A673 (cell line): Measurements from ENCODE around the gene OR4S2. TPM values are rescaled to one million over a fixed set of nuclear protein-coding genes. Genes with fewer than 3 reads are reported as not detected.

Experiments used
- BruUV-seq: library from RNA; stranded (reverse); fragments of 400-500 nt; replicated peaks from 2 replicates; lab custom pipeline; 2021; lab: Mats Ljungman, UMichigan
- CTCF ChIA-PET: fragments of 300-600 bp; sonication (Branson Sonifier 250); formaldehyde crosslinking; loops from one replicate; lab custom pipeline; 2022; ENCODE audit warnings: antibody characterized with exemption; lab: Charles Lee
- POLR2A ChIA-PET: fragments of 300-600 bp; sonication (Branson Sonifier 250); formaldehyde crosslinking; loops from one replicate; lab custom pipeline; 2022; ENCODE audit warnings: antibody characterized with exemption; ENCODE audit not compliant: low non-redundant PET; lab: Charles Lee
- DNase-seq: peaks from one replicate; pipeline ENCODE4 v3.0.0-alpha.2; 2015; ENCODE audit warnings: low spot score
- H3K27ac ChIP-seq: fragments of 200-600 bp; sonication (generic); 2 replicates; pipeline ENCODE4 v1.5.1; 2016; ENCODE audit warnings: mixed run types, low read depth, mild to moderate bottlenecking, mixed read lengths, antibody characterized with exemption, low read length; ENCODE audit not compliant: poor library complexity, severe bottlenecking
- H3K27me3 ChIP-seq: fragments of 200-600 bp; sonication (generic); replicated peaks from 2 replicates; pipeline ENCODE4 v1.6.1; 2017; ENCODE audit warnings: mixed run types, low read depth, mild to moderate bottlenecking, mixed read lengths, antibody characterized with exemption, low read length; ENCODE audit not compliant: insufficient read depth, poor library complexity
- H3K36me3 ChIP-seq: fragments of 200-600 bp; sonication (generic); 2 replicates; pipeline ENCODE4 v1.6.1; 2016; ENCODE audit warnings: mixed run types, mild to moderate bottlenecking, mixed read lengths, antibody characterized with exemption, low read length; ENCODE audit not compliant: insufficient read depth, poor library complexity, severe bottlenecking
- H3K4me1 ChIP-seq: fragments of 200-600 bp; sonication (generic); 2 replicates; pipeline ENCODE4 v1.6.1; 2017; ENCODE audit warnings: mixed run types, mild to moderate bottlenecking, mixed read lengths, antibody characterized with exemption, low read length; ENCODE audit not compliant: insufficient read depth, poor library complexity, severe bottlenecking
- H3K4me3 ChIP-seq: fragments of 200-600 bp; sonication (generic); 2 replicates; pipeline ENCODE4 v1.5.1; 2016; ENCODE audit warnings: low read depth, mixed run types, mild to moderate bottlenecking, mixed read lengths, low read length; ENCODE audit not compliant: poor library complexity, severe bottlenecking
- H3K9me3 ChIP-seq: fragments of 200-600 bp; sonication (generic); 2 replicates; pipeline ENCODE4 v1.6.1; 2016; ENCODE audit warnings: mixed run types, low read depth, mild to moderate bottlenecking, mixed read lengths, antibody characterized with exemption, low read length; ENCODE audit not compliant: poor library complexity, severe bottlenecking
- EZH2 ChIP-seq: fragments of 200-600 bp; sonication (generic); IDR thresholded peaks from 2 replicates; pipeline ENCODE4 v1.6.1; 2017; ENCODE audit warnings: borderline replicate concordance, low read depth, mild to moderate bottlenecking, mixed read lengths, antibody characterized with exemption, low read length; ENCODE audit not compliant: poor library complexity, severe bottlenecking
- intact Hi-C: fragments of 100-400 bp; cut with micrococcal nuclease; formaldehyde crosslinking; loops from one replicate; pipeline ENCODE4 v1.10.0; 2022; ENCODE audit not compliant: unreplicated experiment
- total RNA-seq: library from RNA; stranded (reverse); gene quantifications from 2 replicates; pipeline ENCODE4 v1.2.3, GENCODE V29; 2021
- TF ChIP-seq, protein P1 (sequence below): fragments of 300-800, 200-600 bp; sonication (generic); conservative IDR thresholded peaks from 2 replicates; pipeline ENCODE4 v1.5.1; 2017; ENCODE audit warnings: low read depth, mild to moderate bottlenecking, antibody characterized with exemption, low read length, moderate library complexity, mixed read lengths

The OR4S2 gene
- total RNA-seq, 1 experiment from 2014 or later, result not detected

DNA sequence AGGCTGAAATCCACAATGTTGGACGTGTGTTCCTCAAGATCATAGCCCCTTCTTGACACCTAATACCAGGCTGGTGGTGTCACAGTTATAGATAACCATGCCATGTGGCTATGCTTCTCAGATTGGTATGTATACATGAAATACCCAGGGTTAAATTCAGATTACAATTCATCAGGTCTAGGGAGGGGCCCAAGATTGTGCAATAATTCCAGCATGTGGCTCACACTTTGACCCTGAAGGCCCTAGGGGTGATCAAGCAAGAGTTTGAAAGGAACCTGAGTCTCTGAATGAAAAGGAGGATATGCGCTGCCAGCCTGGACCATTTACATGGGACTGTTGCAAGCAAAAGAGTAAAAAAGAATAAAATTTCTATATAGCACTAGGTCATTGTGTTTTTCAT lies 21.2 kb downstream of the OR4S2 start:
- TF ChIP-seq EZH2, result no peak
- TF ChIP-seq, protein P1, sequence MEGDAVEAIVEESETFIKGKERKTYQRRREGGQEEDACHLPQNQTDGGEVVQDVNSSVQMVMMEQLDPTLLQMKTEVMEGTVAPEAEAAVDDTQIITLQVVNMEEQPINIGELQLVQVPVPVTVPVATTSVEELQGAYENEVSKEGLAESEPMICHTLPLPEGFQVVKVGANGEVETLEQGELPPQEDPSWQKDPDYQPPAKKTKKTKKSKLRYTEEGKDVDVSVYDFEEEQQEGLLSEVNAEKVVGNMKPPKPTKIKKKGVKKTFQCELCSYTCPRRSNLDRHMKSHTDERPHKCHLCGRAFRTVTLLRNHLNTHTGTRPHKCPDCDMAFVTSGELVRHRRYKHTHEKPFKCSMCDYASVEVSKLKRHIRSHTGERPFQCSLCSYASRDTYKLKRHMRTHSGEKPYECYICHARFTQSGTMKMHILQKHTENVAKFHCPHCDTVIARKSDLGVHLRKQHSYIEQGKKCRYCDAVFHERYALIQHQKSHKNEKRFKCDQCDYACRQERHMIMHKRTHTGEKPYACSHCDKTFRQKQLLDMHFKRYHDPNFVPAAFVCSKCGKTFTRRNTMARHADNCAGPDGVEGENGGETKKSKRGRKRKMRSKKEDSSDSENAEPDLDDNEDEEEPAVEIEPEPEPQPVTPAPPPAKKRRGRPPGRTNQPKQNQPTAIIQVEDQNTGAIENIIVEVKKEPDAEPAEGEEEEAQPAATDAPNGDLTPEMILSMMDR, result no peak
- ChIA-PET CTCF (no interaction called here), POLR2A (no interaction called here)
- Histone ChIP-seq H3K27me3 (no peaks in the 10 kb centered on the region), H3K4me1 (no peaks in the 10 kb centered on the region), H3K36me3 (no peaks in the 10 kb centered on the region), H3K9me3 (peaks cover 7% of the 10 kb centered on the region), H3K4me3 (no peak overlapping the region), H3K27ac (no peak overlapping the region)
- no peak for DNase-seq
- BruUV-seq, result no TSS peak
- intact Hi-C loops, result no loop called here

DNA sequence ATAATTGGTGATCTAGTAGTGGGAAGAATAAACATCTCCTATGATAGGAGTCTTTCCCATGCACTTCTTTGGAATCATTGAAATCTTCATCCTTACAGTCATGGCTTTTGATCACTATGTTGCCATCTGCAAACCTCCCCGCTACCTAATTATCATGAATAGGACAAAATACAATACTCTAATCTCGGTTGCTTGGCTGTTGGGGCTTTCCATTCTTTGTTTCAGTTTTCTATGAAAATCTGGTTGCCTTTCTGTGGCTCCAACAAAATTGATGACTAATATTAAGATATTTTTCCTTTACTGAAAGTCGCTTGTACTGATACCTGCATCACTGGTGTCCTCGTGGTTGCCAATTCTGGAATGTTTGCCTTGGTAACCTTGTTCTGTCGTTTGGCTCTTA lies 25.7 kb downstream of the OR4S2 start:
- no peaks in the 10 kb centered on the region for H3K4me1 ChIP-seq
- ChIA-PET CTCF (no interaction called here), POLR2A (no interaction called here)
- H3K9me3 ChIP-seq, result no peaks in the 10 kb centered on the region
- H3K27ac ChIP-seq, result no peak overlapping the region
- TF ChIP-seq, protein P1, result no peak
- no peak for TF ChIP-seq EZH2
- no peaks in the 10 kb centered on the region for H3K36me3 ChIP-seq
- DNase-seq, result no peak
- no peaks in the 10 kb centered on the region for H3K27me3 ChIP-seq
- no peak overlapping the region for H3K4me3 ChIP-seq
- intact Hi-C loops, result no loop called here
- no TSS peak for BruUV-seq

GRCh38 chr11:55697817-55698216 lies 49.7 kb downstream of the OR4S2 start:
- no peaks in the 10 kb centered on the region for H3K36me3 ChIP-seq
- ChIA-PET POLR2A (no interaction called here), CTCF (no interaction called here)
- no peaks in the 10 kb centered on the region for H3K4me1 ChIP-seq
- H3K27me3 ChIP-seq, result no peaks in the 10 kb centered on the region
- TF ChIP-seq EZH2, result no peak
- TF ChIP-seq, protein P1, result no peak
- H3K9me3 ChIP-seq, result peaks cover 9% of the 10 kb centered on the region
- H3K27ac ChIP-seq, result no peak overlapping the region
- H3K4me3 ChIP-seq, result no peak overlapping the region
- no TSS peak for BruUV-seq
- intact Hi-C loops, result no loop called here
- DNase-seq, result no peak
